Epithelial cell of proximal tubule (primary cell): ENCODE results near the gene COMMD7. TPM values are rescaled to one million over a fixed set of nuclear protein-coding genes. Genes with fewer than 3 reads are reported as not detected.

Source experiments
- DNase-seq: peaks from one replicate; pipeline ENCODE4 v3.0.0-alpha.2; 2011; ENCODE audit warnings: low read depth
- H3K4me3 ChIP-seq: 2 replicates; pipeline ENCODE4 v1.5.1; 2011; ENCODE audit warnings: low read depth, mild to moderate bottlenecking, low read length
- CTCF ChIP-seq: conservative IDR thresholded peaks from 2 replicates; pipeline ENCODE4 v1.5.1; 2012; ENCODE audit warnings: low read depth, mild to moderate bottlenecking, low read length
- total RNA-seq: library from RNA; depleted of rRNA; stranded (reverse); fragments of >200 nt; gene quantifications from 2 replicates; pipeline ENCODE4 v1.2.3, GENCODE V29; 2015

The COMMD7 gene
- total RNA-seq, 1 donor from 2014 or later = 40.1 TPM

GRCh38 chr20:32686530-32687179 lies 56.6 kb downstream of the COMMD7 start:
- H3K4me3 ChIP-seq = no peak overlapping the region
- TF ChIP-seq CTCF = no peak
- no peak for DNase-seq

GRCh38 chr20:32685541-32686529 lies 57.4 kb downstream of the COMMD7 start:
- H3K4me3 ChIP-seq = no peak overlapping the region
- no peak for TF ChIP-seq CTCF
- DNase-seq = no peak

- no peak overlapping the region for H3K4me3 ChIP-seq
- DNase-seq = no peak
- TF ChIP-seq CTCF = no peak
Observed at GRCh38 chr20:32682508-32682987, 60.7 kb downstream of the COMMD7 start.

GRCh38 chr20:32681175-32682084 lies 61.8 kb downstream of the COMMD7 start:
- no peak overlapping the region for H3K4me3 ChIP-seq
- TF ChIP-seq CTCF = no peak
- DNase-seq = no peak

GRCh38 chr20:32680544-32681174 lies 62.6 kb downstream of the COMMD7 start:
- TF ChIP-seq CTCF = no peak
- H3K4me3 ChIP-seq = no peak overlapping the region

GRCh38 chr20:32678948-32679347 lies 64.3 kb downstream of the COMMD7 start:
- no peak overlapping the region for H3K4me3 ChIP-seq
- no peak for DNase-seq
- no peak for TF ChIP-seq CTCF

More at GRCh38 chr20:32680544-32681174, 62.6 kb downstream of the COMMD7 start:
- no peak for DNase-seq
